AG08395 (cell line): ENCODE data around the gene ZDHHC14.
A peak's percentile ranks its signal among the peaks of the same experiment; 100 is the strongest.

Experiments used
- DNase-seq: peaks from one replicate; pipeline ENCODE4 v3.0.0; 2012; ENCODE audit warnings: mixed read lengths, low spot score

The ZDHHC14 gene

GRCh38 chr6:157493173-157493572 lies 112.2 kb downstream of the ZDHHC14 start:
- DNase-seq, result no peak

DNA sequence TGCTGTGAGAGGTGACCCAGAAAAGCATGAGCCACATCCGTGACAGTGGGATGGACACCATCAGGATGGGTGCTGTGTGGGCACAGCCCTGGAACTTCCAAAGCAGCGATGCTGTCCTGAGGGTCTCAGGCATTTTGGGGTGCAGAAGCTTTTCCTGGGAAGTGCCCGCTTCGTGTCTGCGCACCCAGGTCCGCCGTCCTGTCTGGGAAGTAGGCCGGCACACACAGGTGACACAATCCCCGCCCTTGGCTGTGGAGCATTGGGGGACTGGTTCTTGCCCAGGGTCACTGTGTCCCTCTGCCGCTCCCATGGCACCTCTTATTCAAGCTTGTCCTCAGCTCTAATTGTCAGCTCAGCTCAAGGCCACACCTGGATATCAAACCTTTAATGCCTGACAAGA lies 112.6 kb downstream of the ZDHHC14 start:
- no peak for DNase-seq

DNA sequence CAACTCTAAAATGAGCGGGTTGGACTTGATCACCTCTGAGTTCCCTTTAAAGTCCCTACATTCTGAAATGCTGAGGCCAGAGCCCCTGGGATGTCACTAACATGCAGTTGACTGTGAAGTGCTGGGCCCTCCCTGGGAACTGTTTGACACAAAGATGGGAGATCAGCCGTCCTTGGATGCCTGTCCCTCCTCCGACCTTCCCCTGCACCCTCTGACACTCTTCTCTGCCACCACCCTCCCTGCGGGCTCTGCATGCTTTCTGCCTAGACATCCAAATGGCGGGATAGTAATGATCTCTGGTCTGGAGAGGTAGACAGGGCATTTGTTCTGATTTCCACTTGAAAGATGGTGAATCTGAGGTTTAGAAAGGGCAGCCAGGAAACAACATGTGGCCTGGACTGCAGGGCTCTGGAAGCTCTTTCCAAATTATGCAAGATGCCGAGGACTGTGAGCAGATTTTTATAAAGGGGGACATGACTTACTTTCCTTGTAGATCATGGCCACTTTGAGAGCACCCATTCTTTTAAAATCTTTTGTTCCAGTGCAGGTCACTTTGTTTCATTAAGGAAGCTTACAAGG lies 113.2 kb downstream of the ZDHHC14 start:
- DNase-seq, result no peak

DNA sequence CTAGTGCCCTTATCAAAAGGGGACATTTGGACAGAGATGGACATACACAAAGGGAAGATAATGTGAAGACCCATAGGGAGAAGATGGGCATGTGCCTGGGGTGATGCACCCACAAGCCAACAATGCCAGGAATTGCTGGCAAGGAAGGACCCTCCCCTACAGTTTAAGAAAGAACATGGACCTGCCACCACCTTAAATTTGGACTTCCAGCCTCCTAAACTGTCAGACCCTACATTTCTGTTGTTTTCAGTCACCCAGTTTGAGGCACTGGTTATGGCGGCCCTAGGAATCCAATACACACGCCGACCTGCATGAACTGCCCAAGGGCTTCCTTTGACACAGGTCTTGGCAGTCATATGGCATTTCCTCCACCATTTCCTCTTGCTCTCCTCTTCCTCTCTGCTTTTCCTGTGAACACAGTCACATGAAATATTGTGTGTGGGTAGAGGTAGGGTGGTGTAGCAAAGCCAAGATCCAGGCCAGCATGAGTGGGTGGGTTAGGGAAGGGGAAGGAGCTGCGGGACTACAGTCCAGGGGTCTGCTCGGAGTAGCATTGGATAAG lies 115.6 kb downstream of the ZDHHC14 start:
- no peak for DNase-seq

GRCh38 chr6:157497579-157497978 lies 116.6 kb downstream of the ZDHHC14 start:
- DNase-seq, result peak; percentile 36

DNA sequence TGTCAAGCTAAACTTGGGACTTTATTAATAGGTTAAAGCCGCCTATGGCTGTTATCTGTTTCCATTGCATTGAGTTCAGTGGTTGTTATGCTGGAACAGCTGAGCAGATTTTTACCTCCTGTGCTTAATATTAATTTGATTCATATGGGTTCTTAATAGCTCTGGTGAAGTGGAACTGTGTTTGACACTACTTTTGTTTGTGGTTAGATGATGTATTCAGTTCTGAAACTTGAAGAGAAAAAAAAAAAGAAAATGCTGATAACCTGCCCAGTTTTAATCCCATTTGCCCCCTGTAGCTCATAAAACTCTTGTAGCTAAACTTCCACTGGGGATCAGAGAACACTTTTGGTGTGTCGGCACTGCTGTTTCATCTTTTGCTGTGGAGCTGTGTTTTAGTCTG lies 117.8 kb downstream of the ZDHHC14 start:
- no peak for DNase-seq

- no peak for DNase-seq
Measured at GRCh38 chr6:157500022-157500421, 119.0 kb downstream of the ZDHHC14 start.

GRCh38 chr6:157503018-157503747 lies 122.2 kb downstream of the ZDHHC14 start:
- no peak for DNase-seq

DNA sequence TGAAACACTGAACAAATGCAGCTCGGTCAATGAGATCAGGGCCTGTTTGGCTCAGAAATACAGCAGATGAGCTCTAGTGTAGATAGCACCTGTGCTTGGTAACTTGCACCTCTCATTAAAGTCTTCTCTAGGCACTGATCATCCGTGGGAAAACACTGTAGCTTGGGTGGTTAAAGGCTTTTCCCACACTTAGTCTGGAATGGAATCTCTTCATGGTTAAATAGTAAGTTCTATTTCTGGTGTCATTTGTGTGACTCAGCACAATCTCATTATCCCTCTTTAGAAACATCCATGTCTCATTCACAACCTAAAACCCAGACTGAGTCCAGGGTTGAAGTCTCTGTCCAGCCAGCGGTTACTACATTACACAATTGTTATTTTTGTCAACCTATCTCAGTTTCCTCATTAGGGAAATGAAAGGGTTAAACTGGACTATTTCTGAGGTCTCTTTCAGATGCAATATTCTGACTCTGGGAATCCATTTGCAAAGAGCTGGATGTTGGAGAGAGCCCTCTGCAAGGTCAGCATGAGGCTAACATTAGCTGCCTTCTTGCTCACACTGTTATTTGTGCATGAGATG lies 125.0 kb downstream of the ZDHHC14 start:
- no peak for DNase-seq

DNA sequence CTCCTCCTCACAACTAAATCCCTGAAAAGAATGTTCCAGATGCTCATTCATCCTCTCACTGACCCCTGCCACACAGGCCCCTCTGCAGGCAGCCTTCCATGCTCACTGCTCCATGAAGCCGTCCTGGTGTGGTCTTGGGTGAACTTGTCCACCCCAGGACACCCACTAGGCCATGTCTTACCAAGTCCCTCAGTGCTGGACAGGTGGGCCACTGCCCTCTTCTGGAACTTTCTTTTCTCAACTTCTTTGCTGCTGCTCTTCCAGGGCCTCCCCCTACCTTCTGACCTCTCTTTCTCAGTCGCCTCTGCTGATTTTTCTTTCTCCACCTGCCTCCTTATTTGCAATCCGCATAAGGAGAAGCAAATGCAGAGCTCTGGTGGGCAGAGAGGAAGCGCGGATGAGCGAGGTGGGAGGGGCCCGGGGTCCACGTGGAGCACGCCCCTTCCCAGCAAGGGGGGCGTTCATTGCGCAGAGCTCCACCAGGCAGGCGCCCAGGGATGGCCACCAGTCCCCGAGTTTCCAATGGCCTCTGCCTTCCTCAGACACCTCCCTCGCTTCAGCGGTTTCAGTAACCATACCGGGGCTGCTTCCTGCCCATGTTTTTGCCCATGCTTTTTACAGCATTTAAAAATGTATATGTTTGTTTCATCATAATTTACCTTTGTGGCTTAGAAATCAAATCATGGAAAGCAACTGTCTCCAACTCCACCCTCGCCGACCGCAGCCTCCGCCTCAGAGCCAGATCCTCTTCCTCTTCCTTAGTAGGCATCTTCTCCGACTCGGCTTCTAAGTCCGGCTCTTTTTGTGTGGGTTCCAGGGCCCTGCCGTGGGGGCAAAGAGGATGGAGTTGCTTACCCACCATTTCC lies 129.6 kb downstream of the ZDHHC14 start:
- no peak for DNase-seq

DNA sequence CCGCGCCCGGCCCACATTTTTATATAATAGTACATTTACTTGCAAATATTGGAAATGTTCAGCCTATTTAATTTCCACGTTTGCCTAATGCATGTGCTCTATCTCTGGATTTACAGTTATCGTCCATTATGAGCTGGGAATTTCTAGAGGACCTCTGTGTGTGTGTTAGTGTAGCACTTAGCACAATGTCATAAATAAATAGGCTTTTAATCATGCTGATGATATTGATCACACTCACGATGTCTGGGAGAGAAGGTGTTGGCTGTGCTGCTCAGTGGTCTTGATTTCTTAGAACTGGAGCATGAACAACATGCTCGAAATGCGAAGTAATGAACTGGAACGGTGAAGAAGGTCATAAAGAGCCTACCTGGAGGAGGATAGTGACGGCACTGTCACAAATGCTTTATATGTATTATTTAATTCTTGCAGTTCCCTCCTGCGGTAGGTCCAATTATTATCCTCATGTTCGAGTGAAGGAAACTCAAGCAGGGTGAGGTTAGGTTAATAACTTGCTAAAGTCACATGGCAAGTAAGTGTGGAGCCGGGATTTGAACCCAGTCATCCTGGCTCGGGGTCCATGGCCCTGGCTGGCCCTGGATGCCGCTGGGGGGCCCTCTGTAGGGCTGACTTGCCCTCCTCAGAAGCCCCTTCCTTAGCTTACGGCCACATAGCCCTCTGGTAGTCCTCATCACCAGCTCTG lies 130.8 kb downstream of the ZDHHC14 start:
- no peak for DNase-seq

GRCh38 chr6:157512382-157512682 lies 131.3 kb downstream of the ZDHHC14 start:
- DNase-seq, result no peak

DNA sequence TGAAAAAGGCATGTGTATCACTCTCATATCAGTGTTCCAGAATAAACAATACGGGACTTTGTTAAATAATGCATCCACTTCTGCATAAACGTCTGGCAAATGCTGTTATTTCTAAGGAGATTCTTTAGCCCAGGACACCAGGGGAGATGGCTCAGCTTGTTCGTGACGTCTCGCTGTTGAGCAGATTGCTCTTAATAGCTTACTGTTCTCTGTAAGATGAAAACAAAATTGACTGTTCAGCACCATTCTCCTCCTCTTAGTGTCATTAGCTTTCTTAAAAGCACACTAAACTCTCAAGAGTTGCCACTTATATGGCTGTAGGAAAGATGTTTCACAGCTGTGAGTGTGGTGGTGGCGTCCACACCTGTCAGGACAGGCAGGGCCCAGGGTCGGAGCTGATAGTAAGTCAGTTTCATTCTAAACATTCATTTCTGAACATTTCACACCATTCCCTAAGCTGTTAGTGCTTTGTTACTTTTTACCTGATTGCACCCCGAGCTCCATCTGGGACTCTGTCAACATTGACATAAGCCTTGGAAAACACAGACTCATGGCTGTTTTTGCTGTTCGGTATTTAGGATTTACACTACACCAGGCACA lies 132.1 kb downstream of the ZDHHC14 start:
- DNase-seq, result no peak

GRCh38 chr6:157513619-157514485 lies 132.9 kb downstream of the ZDHHC14 start:
- no peak for DNase-seq

DNA sequence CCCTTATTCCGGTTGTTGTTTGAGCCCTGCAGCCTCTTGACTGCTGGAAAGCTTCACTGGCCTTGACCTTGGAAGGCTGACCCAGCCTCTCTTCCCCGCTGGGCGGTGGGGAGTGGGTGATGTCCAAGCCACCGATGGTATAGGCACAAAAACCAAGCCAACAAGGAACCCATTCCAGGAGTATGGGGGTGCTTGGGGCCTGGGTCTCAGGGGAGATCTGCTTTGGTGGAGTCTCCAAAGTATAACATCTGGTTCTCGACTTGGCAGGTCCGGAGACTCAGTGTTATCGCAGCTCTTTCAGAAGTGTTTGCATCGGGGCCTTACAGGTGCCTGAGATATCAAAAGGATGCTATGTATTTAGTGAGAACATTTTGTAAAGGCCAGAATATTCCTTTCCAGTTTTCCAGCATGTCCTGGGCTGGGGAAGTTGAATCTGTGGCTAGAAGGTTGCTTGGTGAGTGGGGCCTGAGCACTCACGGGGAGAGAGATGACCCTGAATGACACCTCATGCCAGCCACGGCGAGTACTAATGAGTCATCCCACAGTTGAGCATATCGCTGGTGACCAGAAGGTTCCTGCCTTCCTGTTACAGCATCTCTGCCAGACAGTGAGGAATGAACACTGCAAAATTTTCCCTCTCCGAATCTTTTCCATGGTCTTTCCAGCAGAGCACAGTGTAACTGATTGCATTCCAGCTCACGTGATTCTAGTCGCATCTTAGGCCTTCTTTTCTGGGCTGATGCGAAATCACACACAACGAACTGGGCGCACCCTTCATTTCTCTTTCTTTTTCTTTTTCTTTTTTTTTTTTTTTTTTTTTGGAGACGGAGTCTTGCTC lies 133.9 kb downstream of the ZDHHC14 start:
- DNase-seq, result peak; percentile 91

- no peak for DNase-seq
Measured at GRCh38 chr6:157516319-157517026, 135.5 kb downstream of the ZDHHC14 start.

- DNase-seq, result no peak
Measured at GRCh38 chr6:157517601-157518359, 136.8 kb downstream of the ZDHHC14 start.
